WERI-Rb-1 (cell line): ENCODE results near the gene CUTA.
A peak's percentile ranks its signal among the peaks of the same experiment; 100 is the strongest.
"Not testable (repeated sequence)": the region's sequence is repeated elsewhere in the genome, so short reads cannot be mapped to it uniquely, and the experiment has no call there.

Source experiments
- DNase-seq: peaks from one replicate; pipeline ENCODE4 v3.0.0-alpha.2; 2020
- H3K27ac ChIP-seq: fragments of 250-450 bp; sonication (Bioruptor Pico); 2 replicates; pipeline ENCODE4 v1.5.1; 2020; ENCODE audit warnings: mild to moderate bottlenecking, moderate library complexity
- H3K27me3 ChIP-seq: fragments of 250-450 bp; sonication (Bioruptor Pico); 2 replicates; pipeline ENCODE4 v1.5.1; 2021; ENCODE audit warnings: mild to moderate bottlenecking, low read depth, moderate library complexity; ENCODE audit not compliant: insufficient read depth, severe bottlenecking
- H3K36me3 ChIP-seq: fragments of 250-450 bp; sonication (Bioruptor Pico); 2 replicates; pipeline ENCODE4 v1.5.1; 2020; ENCODE audit warnings: mild to moderate bottlenecking, moderate library complexity
- H3K4me3 ChIP-seq: 2 replicates; pipeline ENCODE4 v1.5.1; 2011; ENCODE audit warnings: low read depth, mild to moderate bottlenecking, control low read depth, low read length
- H3K9me3 ChIP-seq: fragments of 250-450 bp; sonication (Bioruptor Pico); 2 replicates; pipeline ENCODE4 v1.5.1; 2021; ENCODE audit warnings: mild to moderate bottlenecking, moderate library complexity; ENCODE audit not compliant: severe bottlenecking
- CTCF ChIP-seq: IDR thresholded peaks from 2 replicates; pipeline ENCODE4 v1.5.1; 2011; ENCODE audit warnings: low read depth, mild to moderate bottlenecking, control low read depth, inconsistent platforms, low read length

The CUTA gene

GRCh38 chr6:33410050-33410710 lies 7.7 kb downstream of the CUTA start:
- H3K27me3 ChIP-seq = no peaks in the 10 kb centered on the region
- no peak for TF ChIP-seq CTCF
- H3K9me3 ChIP-seq = no peaks in the 10 kb centered on the region
- peak overlapping the region; percentile 97 for H3K27ac ChIP-seq
- peak; percentile 100 for DNase-seq
- H3K4me3 ChIP-seq = peak overlapping the region; percentile 62
- peaks cover 72% of the 10 kb centered on the region for H3K36me3 ChIP-seq

- peak overlapping the region; percentile 9 for H3K27ac ChIP-seq
- peaks cover 74% of the 10 kb centered on the region for H3K36me3 ChIP-seq
- peak; percentile 22; the same call in 1 of the 2 replicates for TF ChIP-seq CTCF
- no peaks in the 10 kb centered on the region for H3K27me3 ChIP-seq
- no peak for DNase-seq
- H3K4me3 ChIP-seq = no peak overlapping the region
- H3K9me3 ChIP-seq = no peaks in the 10 kb centered on the region
These were observed 10.7 kb downstream of the CUTA start for GRCh38 chr6:33407132-33407718.

GRCh38 chr6:33406126-33406525 lies 11.8 kb downstream of the CUTA start:
- no peaks in the 10 kb centered on the region for H3K27me3 ChIP-seq
- H3K27ac ChIP-seq = no peak overlapping the region
- H3K4me3 ChIP-seq = no peak overlapping the region
- TF ChIP-seq CTCF = no peak
- no peak for DNase-seq
- H3K36me3 ChIP-seq = peaks cover 83% of the 10 kb centered on the region
- no peaks in the 10 kb centered on the region for H3K9me3 ChIP-seq

- TF ChIP-seq CTCF = no peak
- peaks cover 90% of the 10 kb centered on the region for H3K36me3 ChIP-seq
- H3K27ac ChIP-seq = no peak overlapping the region
These were observed 12.4 kb downstream of the CUTA start for GRCh38 chr6:33405386-33405940.

GRCh38 chr6:33404884-33405283 lies 13.0 kb downstream of the CUTA start:
- H3K4me3 ChIP-seq = no peak overlapping the region
- DNase-seq = no peak

More at GRCh38 chr6:33405386-33405940, 12.4 kb downstream of the CUTA start:
- no peak for DNase-seq
- H3K9me3 ChIP-seq = no peaks in the 10 kb centered on the region
- H3K4me3 ChIP-seq = no peak overlapping the region
- no peaks in the 10 kb centered on the region for H3K27me3 ChIP-seq

GRCh38 chr6:33399881-33400280 lies 18.0 kb downstream of the CUTA start:
- DNase-seq, H3K27ac ChIP-seq, H3K27me3 ChIP-seq, H3K4me3 ChIP-seq, H3K9me3 ChIP-seq: not testable (repeated sequence)
- peaks cover 96% of the 10 kb centered on the region for H3K36me3 ChIP-seq

More at GRCh38 chr6:33404884-33405283, 13.0 kb downstream of the CUTA start:
- H3K27me3 ChIP-seq = no peaks in the 10 kb centered on the region
- H3K36me3 ChIP-seq = peaks cover 96% of the 10 kb centered on the region
- H3K27ac ChIP-seq = no peak overlapping the region
- no peak for TF ChIP-seq CTCF
- H3K9me3 ChIP-seq = no peaks in the 10 kb centered on the region

GRCh38 chr6:33398601-33399000 lies 19.3 kb downstream of the CUTA start:
- not testable (repeated sequence) for H3K27me3 ChIP-seq, H3K4me3 ChIP-seq, DNase-seq, H3K27ac ChIP-seq, H3K9me3 ChIP-seq
- H3K36me3 ChIP-seq = peaks cover 96% of the 10 kb centered on the region
